ENCODE results near the gene CD81.

- no peak for TF ChIP-seq EZH2 (IDR thresholded peaks at IDR 0.05; ENCODE audit: low read depth, unreplicated experiment)
- TF ChIP-seq, protein P1, sequence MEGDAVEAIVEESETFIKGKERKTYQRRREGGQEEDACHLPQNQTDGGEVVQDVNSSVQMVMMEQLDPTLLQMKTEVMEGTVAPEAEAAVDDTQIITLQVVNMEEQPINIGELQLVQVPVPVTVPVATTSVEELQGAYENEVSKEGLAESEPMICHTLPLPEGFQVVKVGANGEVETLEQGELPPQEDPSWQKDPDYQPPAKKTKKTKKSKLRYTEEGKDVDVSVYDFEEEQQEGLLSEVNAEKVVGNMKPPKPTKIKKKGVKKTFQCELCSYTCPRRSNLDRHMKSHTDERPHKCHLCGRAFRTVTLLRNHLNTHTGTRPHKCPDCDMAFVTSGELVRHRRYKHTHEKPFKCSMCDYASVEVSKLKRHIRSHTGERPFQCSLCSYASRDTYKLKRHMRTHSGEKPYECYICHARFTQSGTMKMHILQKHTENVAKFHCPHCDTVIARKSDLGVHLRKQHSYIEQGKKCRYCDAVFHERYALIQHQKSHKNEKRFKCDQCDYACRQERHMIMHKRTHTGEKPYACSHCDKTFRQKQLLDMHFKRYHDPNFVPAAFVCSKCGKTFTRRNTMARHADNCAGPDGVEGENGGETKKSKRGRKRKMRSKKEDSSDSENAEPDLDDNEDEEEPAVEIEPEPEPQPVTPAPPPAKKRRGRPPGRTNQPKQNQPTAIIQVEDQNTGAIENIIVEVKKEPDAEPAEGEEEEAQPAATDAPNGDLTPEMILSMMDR (conservative IDR thresholded peaks at IDR 0.05; ENCODE audit: low read depth in 2 of 2) = no peak
- no peak for TF ChIP-seq REST (IDR thresholded peaks at IDR 0.05; ENCODE audit: unreplicated experiment)
- no peak for TF ChIP-seq POLR2AphosphoS5 (IDR thresholded peaks at IDR 0.05; ENCODE audit: low read depth)
- no peak for TF ChIP-seq EZH2phosphoT487 (IDR thresholded peaks at IDR 0.05; ENCODE audit: unreplicated experiment)
- TF ChIP-seq CREB1 (CRISPR knock-in tag; IDR thresholded peaks at IDR 0.05; ENCODE audit: low read depth) = no peak
- no peak for TF ChIP-seq STAT1 (IDR thresholded peaks at IDR 0.05; ENCODE audit: unreplicated experiment)
- TF ChIP-seq ZNF331 (CRISPR knock-in tag; IDR thresholded peaks at IDR 0.05; ENCODE audit: low read depth) = no peak
- no peak for TF ChIP-seq ETS1 (IDR thresholded peaks at IDR 0.05)
- TF ChIP-seq, protein P2, sequence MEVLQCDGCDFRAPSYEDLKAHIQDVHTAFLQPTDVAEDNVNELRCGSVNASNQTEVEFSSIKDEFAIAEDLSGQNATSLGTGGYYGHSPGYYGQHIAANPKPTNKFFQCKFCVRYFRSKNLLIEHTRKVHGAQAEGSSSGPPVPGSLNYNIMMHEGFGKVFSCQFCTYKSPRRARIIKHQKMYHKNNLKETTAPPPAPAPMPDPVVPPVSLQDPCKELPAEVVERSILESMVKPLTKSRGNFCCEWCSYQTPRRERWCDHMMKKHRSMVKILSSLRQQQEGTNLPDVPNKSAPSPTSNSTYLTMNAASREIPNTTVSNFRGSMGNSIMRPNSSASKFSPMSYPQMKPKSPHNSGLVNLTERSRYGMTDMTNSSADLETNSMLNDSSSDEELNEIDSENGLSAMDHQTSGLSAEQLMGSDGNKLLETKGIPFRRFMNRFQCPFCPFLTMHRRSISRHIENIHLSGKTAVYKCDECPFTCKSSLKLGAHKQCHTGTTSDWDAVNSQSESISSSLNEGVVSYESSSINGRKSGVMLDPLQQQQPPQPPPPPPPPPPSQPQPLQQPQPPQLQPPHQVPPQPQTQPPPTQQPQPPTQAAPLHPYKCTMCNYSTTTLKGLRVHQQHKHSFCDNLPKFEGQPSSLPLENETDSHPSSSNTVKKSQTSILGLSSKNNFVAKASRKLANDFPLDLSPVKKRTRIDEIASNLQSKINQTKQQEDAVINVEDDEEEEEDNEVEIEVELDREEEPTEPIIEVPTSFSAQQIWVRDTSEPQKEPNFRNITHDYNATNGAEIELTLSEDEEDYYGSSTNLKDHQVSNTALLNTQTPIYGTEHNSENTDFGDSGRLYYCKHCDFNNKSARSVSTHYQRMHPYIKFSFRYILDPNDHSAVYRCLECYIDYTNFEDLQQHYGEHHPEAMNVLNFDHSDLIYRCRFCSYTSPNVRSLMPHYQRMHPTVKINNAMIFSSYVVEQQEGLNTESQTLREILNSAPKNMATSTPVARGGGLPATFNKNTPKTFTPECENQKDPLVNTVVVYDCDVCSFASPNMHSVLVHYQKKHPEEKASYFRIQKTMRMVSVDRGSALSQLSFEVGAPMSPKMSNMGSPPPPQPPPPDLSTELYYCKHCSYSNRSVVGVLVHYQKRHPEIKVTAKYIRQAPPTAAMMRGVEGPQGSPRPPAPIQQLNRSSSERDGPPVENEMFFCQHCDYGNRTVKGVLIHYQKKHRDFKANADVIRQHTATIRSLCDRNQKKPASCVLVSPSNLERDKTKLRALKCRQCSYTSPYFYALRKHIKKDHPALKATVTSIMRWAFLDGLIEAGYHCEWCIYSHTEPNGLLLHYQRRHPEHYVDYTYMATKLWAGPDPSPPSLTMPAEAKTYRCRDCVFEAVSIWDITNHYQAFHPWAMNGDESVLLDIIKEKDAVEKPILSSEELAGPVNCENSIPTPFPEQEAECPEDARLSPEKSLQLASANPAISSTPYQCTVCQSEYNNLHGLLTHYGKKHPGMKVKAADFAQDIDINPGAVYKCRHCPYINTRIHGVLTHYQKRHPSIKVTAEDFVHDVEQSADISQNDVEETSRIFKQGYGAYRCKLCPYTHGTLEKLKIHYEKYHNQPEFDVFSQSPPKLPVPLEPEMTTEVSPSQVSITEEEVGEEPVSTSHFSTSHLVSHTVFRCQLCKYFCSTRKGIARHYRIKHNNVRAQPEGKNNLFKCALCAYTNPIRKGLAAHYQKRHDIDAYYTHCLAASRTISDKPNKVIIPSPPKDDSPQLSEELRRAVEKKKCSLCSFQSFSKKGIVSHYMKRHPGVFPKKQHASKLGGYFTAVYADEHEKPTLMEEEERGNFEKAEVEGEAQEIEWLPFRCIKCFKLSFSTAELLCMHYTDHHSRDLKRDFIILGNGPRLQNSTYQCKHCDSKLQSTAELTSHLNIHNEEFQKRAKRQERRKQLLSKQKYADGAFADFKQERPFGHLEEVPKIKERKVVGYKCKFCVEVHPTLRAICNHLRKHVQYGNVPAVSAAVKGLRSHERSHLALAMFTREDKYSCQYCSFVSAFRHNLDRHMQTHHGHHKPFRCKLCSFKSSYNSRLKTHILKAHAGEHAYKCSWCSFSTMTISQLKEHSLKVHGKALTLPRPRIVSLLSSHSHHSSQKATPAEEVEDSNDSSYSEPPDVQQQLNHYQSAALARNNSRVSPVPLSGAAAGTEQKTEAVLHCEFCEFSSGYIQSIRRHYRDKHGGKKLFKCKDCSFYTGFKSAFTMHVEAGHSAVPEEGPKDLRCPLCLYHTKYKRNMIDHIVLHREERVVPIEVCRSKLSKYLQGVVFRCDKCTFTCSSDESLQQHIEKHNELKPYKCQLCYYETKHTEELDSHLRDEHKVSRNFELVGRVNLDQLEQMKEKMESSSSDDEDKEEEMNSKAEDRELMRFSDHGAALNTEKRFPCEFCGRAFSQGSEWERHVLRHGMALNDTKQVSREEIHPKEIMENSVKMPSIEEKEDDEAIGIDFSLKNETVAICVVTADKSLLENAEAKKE (CRISPR knock-in tag; IDR thresholded peaks at IDR 0.05) = no peak
- TF ChIP-seq JUNB (IDR thresholded peaks at IDR 0.05; ENCODE audit: unreplicated experiment) = no peak
- TF ChIP-seq ZNF114 (CRISPR knock-in tag; IDR thresholded peaks at IDR 0.05) = no peak
Observed at GRCh38 chr11:2421226-2421994, 44.3 kb downstream of the CD81 start.
